T-helper 22 cell (primary cell): Measurements from ENCODE around the gene LAMA5.
"Not testable (repeated sequence)": the region's sequence is repeated elsewhere in the genome, so short reads cannot be mapped to it uniquely, and the experiment has no call there.

Source experiments
- DNase-seq: peaks from one replicate; pipeline ENCODE4 v3.0.0-alpha.2; 2020; ENCODE audit warnings: low read depth

Gene LAMA5

DNA sequence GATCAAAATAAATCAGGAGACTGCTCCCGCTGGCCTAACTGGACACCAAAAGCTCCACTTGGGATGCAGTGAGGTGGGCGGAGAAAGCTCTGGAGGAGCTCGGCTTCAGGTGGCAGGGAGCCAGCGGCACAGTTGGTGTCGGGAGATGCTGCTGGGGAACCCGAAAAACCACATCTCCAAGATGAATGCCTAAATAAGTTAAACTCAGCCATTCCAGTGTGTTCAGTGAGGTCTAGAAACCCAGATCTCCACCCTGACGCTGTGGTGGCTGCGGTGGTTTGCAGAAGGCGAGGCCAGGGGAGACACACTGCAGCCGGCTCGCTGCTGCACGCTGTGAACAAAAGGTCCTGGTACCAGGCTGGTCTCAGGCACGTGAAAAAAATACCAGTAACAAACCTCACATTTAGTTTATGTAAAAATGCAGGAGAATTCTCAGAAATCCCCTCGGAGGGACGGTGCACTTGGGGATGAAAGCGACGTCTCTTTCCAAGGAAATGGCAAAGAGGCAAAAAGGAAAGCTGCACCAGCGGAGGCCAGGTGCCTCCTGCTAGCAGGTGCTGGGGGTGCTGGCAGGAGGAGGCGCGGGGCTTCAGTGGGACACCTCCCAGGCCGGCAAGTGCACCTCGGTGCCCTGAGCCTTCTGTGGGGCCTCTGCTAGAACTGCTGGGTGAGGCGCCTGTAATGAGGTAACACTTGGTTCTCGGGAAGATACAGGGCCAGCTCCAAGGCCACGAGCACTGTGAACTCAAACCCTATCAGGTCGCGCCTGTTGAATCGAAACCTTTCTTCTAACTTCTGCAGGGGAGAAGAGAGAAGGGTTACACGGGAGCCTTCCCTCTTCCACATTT, 23.4 kb upstream of the LAMA5 start:
- DNase-seq = no peak

DNA sequence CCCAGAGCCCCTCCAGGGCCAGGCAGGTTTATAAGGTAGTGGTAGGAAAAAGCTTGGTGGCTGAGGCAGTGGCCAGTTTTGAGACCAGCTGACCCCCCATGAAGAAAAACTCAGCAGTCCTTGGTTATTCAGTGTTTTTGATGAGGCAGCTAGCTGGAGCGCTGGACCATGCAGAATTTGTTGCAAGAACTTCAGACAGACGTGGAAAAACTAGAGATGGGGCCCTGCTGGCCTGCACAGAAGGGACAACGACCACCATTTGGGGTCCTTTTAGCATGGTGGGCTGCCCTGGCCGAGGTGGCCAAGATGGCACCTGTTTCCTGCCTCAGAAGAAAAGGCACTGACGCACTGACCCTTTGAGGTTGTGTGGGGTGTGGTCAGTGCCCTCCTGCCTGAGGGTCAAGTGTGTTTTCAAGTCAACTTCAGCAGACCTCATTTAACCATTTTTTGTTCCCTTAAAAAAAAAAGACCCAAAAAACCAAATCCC, 22.5 kb upstream of the LAMA5 start:
- no peak for DNase-seq

DNA sequence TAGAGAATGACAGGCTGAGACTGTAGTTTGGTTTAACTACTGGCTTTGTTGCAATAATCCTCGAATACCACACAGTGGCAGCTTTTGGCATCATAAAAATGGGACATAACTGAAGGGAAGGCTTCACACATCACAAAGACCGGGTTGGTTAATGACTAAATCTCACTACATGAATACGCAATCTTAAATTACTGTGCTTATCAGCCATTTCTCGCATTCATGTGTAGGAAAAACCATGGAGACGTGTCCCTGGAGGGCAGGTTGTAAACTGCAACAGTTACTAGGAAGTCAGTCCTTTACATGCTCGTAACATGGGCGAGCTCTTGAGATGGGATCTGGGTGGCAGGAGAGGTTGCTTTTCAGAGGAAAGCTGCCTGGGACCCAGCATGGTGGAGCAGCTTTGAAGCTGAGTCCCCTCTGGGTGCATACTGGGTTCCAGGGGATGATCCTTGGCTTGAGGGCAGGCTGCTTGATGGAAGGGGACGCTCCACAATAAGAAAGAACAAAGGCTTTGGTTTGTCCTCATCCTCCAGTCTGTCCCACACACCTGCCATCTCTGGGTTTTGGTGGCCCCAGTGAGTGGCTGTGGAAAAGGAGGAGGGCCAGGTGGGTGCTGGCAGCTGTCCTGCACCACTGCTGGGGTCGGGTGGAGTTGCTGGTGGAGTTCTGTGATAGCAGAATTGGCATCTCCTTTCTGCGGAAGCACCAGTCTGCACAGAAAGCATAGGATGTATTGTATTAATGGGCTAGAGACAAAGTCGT, 21.9 kb upstream of the LAMA5 start:
- DNase-seq = no peak

DNA sequence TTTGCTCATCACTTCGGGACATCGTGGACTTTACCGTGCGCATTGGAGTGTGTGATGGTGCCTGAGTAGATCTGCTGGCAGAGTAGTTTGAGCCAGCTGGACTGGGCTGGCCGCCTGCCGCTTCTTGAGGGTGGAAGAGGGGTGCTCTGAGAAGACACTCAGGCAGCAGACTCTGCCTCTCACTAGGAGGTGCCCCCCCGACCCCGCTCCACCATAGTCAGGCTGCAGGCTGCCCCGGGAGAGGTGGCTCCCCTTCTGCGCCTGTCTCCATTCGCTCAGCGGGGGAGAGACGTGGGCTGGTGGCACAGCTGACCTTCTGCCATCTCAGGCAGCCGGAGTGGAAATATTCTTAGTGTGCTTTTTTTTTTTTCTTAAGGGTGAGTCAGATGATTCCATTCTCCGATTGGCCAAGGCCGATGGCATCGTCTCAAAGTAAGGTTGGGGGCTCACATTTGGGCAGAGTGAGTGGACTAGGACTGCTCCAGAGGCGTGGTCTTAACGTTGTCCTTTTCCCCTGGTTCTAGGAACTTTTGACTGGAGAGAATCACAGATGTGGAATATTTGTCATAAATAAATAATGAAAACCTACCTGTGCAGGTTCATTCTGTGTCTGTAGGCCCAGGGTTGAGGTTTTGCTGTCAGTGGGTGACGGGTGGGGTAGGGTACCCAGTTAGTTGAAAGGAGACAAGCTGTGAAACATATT, 21.0 kb upstream of the LAMA5 start:
- no peak for DNase-seq

DNA sequence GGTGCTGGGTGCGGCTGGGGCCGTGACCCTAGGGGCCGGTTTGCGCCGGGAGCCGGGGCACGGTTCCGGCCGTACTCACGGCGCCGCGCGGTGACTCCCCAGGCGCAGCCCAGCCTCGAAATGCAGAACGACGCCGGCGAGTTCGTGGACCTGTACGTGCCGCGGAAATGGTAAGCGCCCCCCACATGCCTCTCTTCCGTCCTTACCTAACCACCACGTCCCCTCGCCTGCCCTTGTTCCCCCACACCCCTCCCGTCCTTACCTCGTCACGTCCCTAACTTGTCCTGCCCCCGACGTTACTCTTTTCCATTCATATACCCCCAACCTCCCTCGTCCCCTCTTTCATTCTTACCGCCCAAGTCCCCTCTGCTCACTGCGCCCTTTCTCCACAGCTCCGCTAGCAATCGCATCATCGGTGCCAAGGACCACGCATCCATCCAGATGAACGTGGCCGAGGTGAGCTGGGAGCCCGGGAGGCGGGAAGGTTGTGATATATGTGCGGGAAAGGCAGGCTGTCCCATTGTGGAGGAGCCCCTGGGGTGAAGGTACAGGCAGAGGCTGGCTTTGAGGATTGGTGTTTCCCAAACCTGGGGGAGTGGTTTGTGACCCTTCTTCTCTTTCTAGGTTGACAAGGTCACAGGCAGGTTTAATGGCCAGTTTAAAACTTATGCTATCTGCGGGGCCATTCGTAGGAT, 20.3 kb upstream of the LAMA5 start:
- peak; percentile 25 for DNase-seq

DNA sequence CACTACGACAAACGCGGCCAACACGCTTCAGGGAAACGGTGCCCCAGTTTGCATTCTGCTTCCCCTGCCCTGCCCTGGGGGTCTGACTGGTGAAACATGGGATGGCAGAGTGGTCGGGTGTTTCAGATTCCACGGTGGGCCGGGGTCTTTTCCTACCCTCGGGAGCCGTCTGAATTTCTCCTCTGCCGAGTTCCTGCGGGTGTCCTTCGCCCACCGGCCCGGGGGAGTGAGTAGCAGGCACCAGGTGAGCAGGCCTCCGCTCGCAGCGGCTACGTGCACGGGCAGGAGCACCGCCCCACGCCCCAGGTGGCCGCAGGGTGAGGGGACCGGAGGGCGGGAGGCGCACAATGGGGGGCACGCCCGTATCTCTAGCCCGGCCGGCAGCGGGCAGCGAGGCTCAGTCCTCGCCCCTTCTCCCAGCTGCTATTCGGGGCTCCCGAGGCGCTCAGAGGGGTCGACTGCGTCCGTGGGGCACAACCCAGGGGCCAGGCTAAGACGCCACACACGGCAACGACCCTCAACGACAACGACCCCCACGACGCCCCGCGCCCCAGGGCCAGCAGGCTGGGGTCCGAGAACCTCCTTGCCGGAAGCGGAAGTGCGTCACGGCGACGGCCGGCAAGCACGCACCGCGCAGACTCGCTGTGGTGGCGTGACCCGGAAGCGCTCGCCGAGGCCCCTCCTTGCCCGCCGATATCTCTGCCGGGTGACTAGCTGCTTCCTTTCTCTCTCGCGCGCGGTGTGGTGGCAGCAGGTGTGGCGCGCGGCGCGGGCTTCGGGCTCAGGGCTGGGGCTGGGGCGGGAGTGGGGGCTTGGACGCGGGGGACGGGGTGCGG, 19.5 kb upstream of the LAMA5 start, which contains the start of gene RPS21:
Gene RPS21, plus strand, starts transcription at position 721 of the 836 bp plus-strand sequence. CDS start 236 bp downstream, outside the sequence.
- peak; percentile 88 for DNase-seq

DNA sequence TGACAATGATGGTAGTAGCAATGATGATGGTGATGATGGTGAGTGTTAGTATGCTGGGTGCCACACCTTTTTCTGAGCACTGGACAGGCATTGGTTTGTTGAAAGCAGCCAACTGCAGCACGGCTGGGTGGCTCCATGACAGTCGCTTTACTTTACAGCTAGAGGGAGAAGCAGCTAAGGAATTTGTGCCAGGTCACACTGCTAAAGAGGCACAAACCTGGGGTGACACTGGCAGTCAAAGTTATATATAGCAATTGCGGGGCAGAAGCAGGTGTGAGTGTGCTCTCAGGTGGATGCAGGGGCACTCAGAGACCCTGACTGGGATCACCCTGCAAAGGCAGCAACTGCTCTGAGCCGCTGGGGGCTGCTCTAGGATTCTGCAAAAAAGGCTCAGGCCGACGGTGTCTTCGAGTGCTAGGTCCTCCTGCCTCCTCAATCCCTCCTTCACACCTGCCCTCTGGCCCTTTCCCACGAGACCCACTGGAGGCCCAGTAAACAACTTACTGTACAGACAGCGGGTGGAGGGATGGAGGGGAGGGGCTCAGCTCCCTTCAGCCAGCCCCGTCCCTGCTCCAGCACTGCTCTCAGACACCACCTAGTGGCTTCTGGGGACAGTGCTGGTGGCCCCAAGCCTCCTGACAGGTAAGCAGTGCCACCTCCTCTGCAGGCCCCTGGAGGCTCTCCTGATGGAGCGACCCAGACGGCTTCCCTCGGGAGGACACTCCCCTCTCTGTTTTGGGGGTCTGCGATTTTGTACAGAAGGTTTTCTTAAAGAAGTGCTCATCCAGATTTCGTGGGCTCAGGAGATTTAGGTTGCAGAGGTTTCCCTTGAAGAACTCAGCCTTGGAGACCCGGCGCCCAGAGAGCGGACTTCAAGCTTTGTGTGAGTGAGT, 15.4 kb upstream of the LAMA5 start:
- peak; percentile 61 for DNase-seq

DNA sequence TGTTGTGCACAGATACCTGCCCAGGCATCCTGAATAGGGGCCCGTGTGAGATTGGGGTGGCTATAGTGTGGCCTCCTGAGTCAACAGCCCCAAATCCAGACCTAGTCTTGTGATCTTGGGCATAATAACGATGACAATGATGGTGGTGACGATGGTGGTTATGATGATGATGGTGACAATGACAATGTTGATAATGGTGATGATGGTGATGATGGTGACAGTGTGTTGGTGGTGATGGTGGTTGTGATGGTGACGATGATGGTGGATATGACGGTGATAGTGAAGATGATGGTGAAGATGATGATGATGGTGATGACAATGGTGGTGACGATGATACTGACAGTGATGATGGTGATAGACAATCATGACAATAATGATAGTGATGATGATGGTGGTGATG, 14.7 kb upstream of the LAMA5 start:
- no peak for DNase-seq

DNA sequence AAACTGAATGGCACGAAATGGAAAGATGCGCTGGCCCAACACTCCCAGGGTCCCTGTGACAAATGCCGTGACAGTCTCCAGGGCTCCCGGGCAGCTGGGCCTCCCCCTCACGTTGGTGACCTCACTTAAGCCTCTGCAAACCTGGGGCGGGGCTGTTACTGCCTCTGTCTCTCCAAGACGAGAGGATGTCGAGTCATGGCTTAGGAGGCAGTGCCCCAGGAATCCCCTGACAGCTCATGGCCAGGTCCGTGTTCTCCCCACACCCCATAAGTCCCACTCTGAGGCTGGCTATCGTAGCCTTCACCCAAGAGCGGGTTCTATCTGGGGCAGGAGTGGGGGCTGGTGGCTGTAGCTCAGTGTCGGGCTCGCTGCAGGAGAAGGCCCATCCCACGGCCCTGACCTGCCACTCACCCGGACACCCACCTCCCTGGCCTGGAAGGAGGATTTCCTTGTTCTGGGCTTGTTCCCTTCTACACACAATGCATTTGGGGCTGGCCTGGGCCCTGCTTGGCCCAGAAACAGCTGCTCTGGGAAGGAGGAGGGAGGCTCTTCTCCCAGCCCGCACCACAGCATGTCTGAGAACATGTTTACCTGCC, 14.2 kb upstream of the LAMA5 start:
- no peak for DNase-seq

DNA sequence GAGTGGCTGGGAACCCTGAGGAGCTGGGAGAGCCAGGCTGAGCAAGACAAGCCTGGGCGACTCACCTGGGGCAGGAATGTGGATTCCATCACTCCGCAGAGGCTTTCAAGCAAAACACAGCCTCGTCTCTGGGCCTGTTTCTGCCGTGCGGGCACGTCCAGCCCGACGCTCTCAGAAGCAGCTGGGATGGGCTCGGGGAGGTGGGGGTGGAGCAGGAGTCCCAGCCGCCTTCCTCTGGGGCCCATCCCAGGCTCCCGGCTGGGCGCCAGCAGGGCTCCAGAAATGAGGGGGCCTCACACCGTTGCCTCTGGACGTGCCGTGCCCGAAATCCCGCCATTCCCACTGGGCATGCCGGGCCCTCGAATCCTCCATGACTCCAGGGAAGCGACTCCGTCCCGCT, 11.1 kb upstream of the LAMA5 start:
- no peak for DNase-seq

DNA sequence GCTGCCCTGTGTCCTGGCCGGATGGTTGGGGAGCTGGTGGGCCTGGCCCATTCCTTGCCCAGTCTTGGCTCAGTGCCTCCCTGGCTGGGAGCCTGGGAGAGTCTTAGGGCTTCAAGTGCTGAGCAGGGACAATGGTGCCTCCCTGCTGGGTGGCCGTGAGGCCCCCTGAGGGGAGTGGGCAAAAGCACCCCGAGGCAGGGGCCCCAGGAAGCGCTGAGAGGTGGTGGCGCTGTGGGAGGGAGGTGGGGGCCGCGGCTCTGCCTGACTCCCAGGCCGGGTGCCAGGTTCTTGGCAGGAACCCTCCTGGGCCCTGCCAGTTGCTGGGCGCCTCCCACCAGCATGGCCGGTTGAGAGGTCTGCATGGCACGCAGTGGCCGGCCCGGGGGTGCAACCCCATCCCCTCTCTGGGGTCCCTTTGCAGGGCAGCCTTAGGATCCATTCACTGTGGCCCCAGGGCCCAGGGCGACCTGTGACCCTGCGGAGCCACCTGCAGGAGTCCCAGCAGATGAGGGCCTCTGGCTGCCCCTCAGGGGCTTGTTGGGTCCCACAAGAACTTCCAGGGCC, 10.6 kb upstream of the LAMA5 start:
- no peak for DNase-seq

DNA sequence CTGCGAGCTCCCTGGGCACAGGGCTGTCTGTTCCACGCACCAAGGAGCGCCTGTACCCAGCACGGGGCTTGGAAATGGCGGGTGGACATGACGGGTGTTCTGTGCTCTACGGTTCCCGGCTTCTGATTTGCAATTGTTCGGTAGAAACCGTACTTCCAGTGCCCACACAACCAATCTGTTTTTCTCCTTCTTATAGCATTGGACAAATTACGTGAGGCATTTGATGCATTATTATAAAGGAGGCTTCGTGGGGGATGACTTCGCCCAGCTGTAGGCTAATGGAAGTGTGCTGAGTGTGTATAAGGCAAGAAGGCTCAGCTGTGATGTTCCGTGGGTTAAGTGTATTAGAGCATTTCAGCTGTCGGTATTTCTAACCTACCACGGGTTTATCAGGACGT, 10.0 kb upstream of the LAMA5 start:
- DNase-seq = no peak

DNA sequence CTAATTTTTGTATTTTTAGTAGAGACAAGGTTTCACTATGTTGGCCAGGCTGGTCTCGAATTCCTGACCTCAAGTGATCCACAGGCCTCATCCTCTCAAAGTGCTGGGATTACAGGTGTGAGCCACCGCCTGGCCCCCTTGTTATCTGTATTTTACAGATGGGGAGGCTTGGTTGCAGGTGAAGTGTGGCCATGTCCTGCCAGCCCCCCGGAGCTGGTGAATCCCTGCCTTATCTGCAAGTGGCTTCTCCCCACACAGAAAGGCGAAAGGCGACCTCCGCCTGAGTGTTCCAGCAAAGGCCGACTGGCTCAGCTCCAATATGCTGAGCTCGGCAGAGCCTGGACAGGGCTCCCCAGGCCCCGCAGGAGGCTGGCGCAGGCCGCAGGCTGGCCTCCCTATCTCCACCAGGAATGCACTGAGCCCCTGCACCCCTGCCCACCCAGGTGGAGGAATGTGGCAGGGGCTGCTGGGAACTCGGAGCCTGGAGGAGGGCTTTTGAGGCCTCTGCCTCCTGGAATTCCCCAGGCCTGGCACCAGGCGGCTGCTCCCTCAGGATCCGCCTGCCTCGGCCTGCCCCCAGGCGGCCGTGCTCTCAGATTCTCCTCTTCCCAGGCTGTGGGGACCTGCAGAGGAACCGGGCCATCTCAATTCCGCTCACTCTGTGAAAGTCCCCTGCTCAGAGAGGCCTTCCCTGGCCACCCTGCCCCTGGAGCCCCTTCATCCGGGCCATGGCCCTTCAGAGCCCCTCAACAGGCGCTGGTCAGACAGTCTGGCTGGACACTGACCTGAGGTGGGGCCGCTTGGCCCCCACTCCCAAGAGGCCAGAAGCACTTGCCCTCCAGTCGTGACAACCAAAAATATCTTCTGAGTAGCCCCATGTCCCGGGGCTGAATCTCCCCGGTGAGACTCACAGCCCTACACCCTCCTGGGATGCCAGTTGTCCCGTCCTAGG, 9.3 kb upstream of the LAMA5 start:
- no peak for DNase-seq

DNA sequence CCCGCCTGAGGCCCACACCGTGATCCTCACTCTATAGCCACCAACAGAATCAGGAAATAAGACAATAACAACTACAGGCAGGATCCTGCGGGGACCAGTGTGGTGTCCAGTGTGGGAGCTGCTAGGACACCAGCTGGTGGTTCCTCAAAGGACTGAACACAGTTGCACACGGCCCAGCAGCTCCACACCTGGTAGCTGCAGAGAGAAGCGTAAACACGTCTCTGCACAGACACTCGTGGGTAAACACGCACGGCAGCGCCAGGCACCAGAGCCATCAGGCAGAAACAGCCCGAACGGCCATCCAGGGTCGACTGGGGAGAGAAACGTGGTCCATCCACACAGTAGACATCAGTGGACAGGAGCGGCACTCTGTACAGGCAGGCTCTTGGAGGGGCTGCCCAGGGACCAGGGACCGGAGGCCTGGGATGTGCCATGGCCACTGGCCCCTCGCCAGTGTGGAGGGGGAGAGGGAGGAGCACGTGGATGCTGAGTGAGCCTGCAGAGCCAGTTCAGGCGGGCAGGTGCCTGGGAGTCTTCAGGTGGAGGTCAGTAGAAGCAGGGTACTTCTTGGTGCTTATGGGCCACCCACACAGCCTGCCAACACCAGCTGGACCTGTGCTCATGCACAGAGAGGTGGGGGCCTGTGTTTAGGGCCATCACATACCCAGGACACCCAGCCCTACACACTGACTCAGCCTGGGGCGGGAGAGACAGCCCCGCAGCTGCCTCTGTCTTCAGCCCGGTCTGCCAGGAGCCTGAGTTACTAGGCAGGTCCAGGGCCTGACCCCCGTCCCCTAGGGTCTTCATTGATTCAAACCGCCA, 7.4 kb upstream of the LAMA5 start:
- no peak for DNase-seq

DNA sequence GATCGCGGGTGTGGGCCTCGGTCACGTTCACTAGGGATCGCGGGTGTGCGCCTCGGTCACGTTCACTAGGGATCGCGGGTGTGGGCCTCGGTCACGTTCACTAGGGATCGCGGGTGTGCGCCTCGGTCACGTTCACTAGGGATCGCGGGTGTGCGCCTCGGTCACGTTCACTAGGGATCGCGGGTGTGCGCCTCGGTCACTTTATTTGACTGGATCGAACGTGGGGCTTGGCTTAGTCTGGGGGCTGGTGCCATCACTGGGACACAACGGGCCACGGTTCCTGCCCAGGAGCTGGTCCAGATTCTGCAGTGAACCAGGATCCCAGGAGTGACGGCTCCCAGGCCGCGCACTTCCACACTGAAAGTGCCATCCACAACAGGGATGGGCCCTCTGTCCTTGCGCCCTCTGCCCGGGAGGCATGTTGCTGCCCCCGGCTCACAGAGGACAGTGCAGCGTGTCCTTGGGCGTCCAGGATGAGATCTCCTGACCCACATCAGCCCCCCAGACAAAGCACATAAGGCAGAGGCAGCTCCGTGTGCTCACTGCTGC, 6.6 kb upstream of the LAMA5 start:
- not testable (repeated sequence) for DNase-seq

DNA sequence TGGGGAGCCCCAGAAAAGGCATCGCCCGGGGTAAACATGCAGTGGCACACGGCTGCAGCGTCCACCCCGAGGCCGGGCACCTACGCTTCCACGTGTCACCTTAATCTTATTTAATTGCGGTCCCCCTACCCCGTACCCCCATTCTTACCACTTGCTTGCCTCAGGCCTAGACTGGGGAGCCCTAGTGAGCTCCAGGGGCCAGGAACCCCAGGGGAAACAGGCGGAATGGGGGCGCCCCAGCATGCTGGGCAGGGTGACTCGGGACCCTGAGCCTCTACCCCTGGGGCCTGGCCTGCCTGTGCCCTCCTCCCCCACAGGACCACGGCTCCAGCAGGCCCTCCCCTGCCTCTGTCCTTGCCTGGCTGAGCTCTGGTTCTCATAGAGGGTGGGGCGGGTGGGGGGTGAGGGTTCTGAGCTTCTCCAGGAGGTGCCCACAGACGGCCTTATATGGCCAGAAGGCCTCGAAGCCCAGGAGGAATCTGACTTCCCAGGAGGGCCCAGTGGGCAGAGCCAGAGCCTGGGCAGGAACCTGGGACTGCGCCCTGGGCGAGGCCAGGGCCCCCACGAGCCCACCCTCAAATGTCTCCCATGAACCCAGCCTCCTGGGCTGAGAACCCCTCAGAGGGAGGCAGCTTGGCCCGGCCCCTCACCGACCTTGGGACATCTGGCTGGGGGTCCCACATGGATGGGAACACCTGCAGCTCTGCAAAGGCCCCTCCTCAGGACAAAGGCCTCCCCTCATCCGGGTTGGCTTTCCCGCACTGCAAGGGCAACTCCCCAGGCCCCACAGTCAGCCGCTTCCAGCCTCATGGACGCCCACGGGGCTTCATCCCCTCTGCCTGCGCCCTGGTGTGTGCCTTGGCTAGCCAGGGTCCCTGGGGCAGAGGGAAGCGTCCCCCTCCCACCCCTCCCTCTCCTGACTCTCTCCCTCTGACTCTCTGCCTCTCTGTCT, 5.2 kb upstream of the LAMA5 start:
- no peak for DNase-seq
